Endothelial cell of umbilical vein (primary cell): Measurements from ENCODE around the gene PIN1. TPM values are rescaled to one million over a fixed set of nuclear protein-coding genes. Genes with fewer than 3 reads are reported as not detected.

Source experiments
- BruUV-seq: library from RNA; stranded (reverse); fragments of 400-500 nt; replicated peaks from 2 replicates; lab custom pipeline; 2021; lab: Mats Ljungman, UMichigan
- CTCF ChIA-PET: fragments of 300-600, 350-600 bp; sonication (Branson Sonifier 250); formaldehyde crosslinking; loops from one replicate; lab custom pipeline; 2021; ENCODE audit warnings: antibody characterized with exemption, inconsistent platforms; lab: Charles Lee
- POLR2A ChIA-PET: fragments of 300-600, 350-600 bp; sonication (Branson Sonifier 250); formaldehyde crosslinking; loops from one replicate; lab custom pipeline; 2021; ENCODE audit warnings: antibody characterized with exemption, inconsistent platforms; lab: Charles Lee
- DNase-seq: peaks from one replicate; pipeline ENCODE4 v3.0.0-alpha.2; 2011; ENCODE audit warnings: low read depth, low spot score
- FAIRE-seq: peaks from 2 replicates; lab custom pipeline; 2011; peaks lifted over from hg19 to GRCh38; lab: Jason Lieb, UNC
- H2AFZ ChIP-seq: 2 replicates; pipeline ENCODE4 v1.6.0; 2012; ENCODE audit warnings: low read depth, low read length, control low read depth, inconsistent platforms
- H3K27ac ChIP-seq: 2 replicates; pipeline ENCODE4 v1.5.1; 2011; ENCODE audit warnings: low read depth, mild to moderate bottlenecking, control low read depth, low read length, moderate library complexity; ENCODE audit not compliant: insufficient read depth
- H3K27me3 ChIP-seq, 2 experiments: 2 replicates each; pipeline versions ENCODE4 v1.6.0 to v1.6.1; 2011; ENCODE audit warnings: low read length in 2 of 2, mixed read lengths in 1 of 2; ENCODE audit not compliant: control insufficient read depth in 2 of 2, insufficient read depth in 2 of 2
- H3K36me3 ChIP-seq, 2 experiments: 2 replicates in 1 of 2; 3 replicates in 1 of 2; pipeline ENCODE4 v1.5.1; 2011; ENCODE audit warnings: low read length in 2 of 2, mild to moderate bottlenecking in 1 of 2, moderate library complexity in 1 of 2; ENCODE audit not compliant: control insufficient read depth in 2 of 2, insufficient read depth in 2 of 2; ENCODE audit errors: extremely low read depth in 1 of 2
- H3K4me1 ChIP-seq: 3 replicates; pipeline ENCODE4 v1.5.1; 2011; ENCODE audit warnings: mild to moderate bottlenecking, low read length; ENCODE audit not compliant: control insufficient read depth, insufficient read depth; ENCODE audit errors: extremely low read depth
- H3K4me2 ChIP-seq: 2 replicates; pipeline ENCODE4 v1.6.1; 2011; ENCODE audit warnings: low read length, control low read depth, mixed read lengths; ENCODE audit not compliant: insufficient read depth
- H3K4me3 ChIP-seq, 3 experiments: fragments of 200-600 bp in 1 of 3; sonication (generic), shearing (Covaris generic) in 1 of 3; replicated peaks in 1 of 3; 2 replicates each; pipeline ENCODE4 v1.5.1; 2011 to 2016; ENCODE audit warnings: control low read depth in 3 of 3, low read length in 3 of 3, mild to moderate bottlenecking in 2 of 3, inconsistent platforms in 1 of 3, low read depth in 1 of 3, moderate library complexity in 1 of 3; ENCODE audit not compliant: insufficient read depth in 1 of 3
- H3K79me2 ChIP-seq: 2 replicates; pipeline ENCODE4 v1.6.0; 2012; ENCODE audit warnings: low read length, inconsistent platforms; ENCODE audit not compliant: control insufficient read depth, insufficient read depth
- H3K9ac ChIP-seq: replicated peaks from 2 replicates; pipeline ENCODE3; 2011; ENCODE audit warnings: low read length, control low read depth; ENCODE audit not compliant: insufficient read depth; ENCODE audit errors: extremely low read depth
- H3K9me1 ChIP-seq: replicated peaks from 3 replicates; pipeline ENCODE4 v1.6.0; 2011; ENCODE audit warnings: mild to moderate bottlenecking, low read length; ENCODE audit not compliant: control insufficient read depth, insufficient read depth; ENCODE audit errors: extremely low read depth
- H3K9me3 ChIP-seq: replicated peaks from 2 replicates; pipeline ENCODE4 v1.5.1; 2012; ENCODE audit warnings: low read length, inconsistent platforms; ENCODE audit not compliant: control insufficient read depth, insufficient read depth
- H4K20me1 ChIP-seq: replicated peaks from 2 replicates; pipeline ENCODE3; 2011; ENCODE audit warnings: mild to moderate bottlenecking, low read length; ENCODE audit not compliant: control insufficient read depth, insufficient read depth; ENCODE audit errors: extremely low read depth
- EZH2 ChIP-seq: IDR thresholded peaks from 2 replicates; pipeline ENCODE4 v1.6.1; 2012; ENCODE audit warnings: borderline replicate concordance, low read depth, mild to moderate bottlenecking, moderate library complexity, low read length, inconsistent platforms; ENCODE audit not compliant: severe bottlenecking
- FOS ChIP-seq: IDR thresholded peaks from 2 replicates; pipeline ENCODE4 v1.6.1; 2011; ENCODE audit warnings: mild to moderate bottlenecking, low read length, moderate library complexity, borderline replicate concordance; ENCODE audit not compliant: insufficient read depth
- GATA2 ChIP-seq: IDR thresholded peaks from 2 replicates; pipeline ENCODE4 v1.7.0; 2011; ENCODE audit warnings: low read depth, mild to moderate bottlenecking, moderate library complexity, mixed read lengths, low read length; ENCODE audit not compliant: insufficient read length, insufficient read depth
- JUN ChIP-seq: IDR thresholded peaks from 2 replicates; pipeline ENCODE4 v1.6.1; 2011; ENCODE audit warnings: borderline replicate concordance, low read depth; ENCODE audit not compliant: insufficient read length, insufficient read depth
- MAX ChIP-seq: IDR thresholded peaks from 2 replicates; pipeline ENCODE4 v1.6.1; 2011; ENCODE audit not compliant: insufficient read depth, insufficient read length
- MYC ChIP-seq: IDR thresholded peaks from one replicate; pipeline ENCODE4 v1.6.1; 2011; ENCODE audit warnings: mild to moderate bottlenecking, low read depth, low read length
- POLR2A ChIP-seq: IDR thresholded peaks from 2 replicates; pipeline ENCODE4 v1.6.1; 2012; ENCODE audit warnings: low read depth, mild to moderate bottlenecking, control low read depth, low read length
- POLR2AphosphoS5 ChIP-seq: IDR thresholded peaks from 2 replicates; pipeline ENCODE4 v1.6.1; 2012; ENCODE audit warnings: low read depth, mild to moderate bottlenecking, control low read depth, low read length, moderate library complexity; ENCODE audit not compliant: insufficient read depth
- dilution Hi-C: fragments of 300-500 bp; cut with MboI; formaldehyde crosslinking; loops from one replicate; pipeline ENCODE4 v1.15.0; 2019; ENCODE audit warnings: low sequenced_read_pairs; ENCODE audit not compliant: extremely low pct_ligation_motif_present
- intact Hi-C: fragments of 100-400 bp; cut with micrococcal nuclease; formaldehyde crosslinking; loops from one replicate; pipeline ENCODE4 v1.10.0; 2022
- polyA plus RNA-seq, 4 experiments: library from polyadenylated mRNA; depleted of rRNA in 3 of 4; stranded (reverse) in 3 of 4; unstranded in 1 of 4; fragments of >200 nt; gene quantifications; 2 replicates each; pipeline versions ENCODE4 v1.2.1 to v1.2.3, GENCODE V29; 2011 to 2012; ENCODE audit warnings: missing spikeins in 1 of 4
- total RNA-seq: library from RNA; stranded (reverse); gene quantifications from 2 replicates; pipeline ENCODE4 v1.2.3, GENCODE V29; 2021
- TF ChIP-seq, protein P1 (sequence below), 2 donors: IDR thresholded peaks; 1 replicate in 1 of 2; 2 replicates in 1 of 2; pipeline ENCODE4 v1.5.1; 2011; ENCODE audit warnings: low read length in 2 of 2, mild to moderate bottlenecking in 2 of 2, moderate library complexity in 2 of 2, control low read depth in 1 of 2, inconsistent platforms in 1 of 2, low read depth in 1 of 2; ENCODE audit not compliant: insufficient read depth in 1 of 2; ENCODE audit errors: extremely low read depth in 1 of 2

Gene PIN1
- total and polyA plus RNA-seq, 2 donors (not counting 3 experiments of a cell fraction or from before 2014, with no cell fraction given): 97.4 to 115 TPM

- TF ChIP-seq EZH2 (no peak), MAX (no peak), POLR2AphosphoS5 (no peak), JUN (no peak), MYC (no peak), GATA2 (no peak), FOS (no peak), POLR2A (no peak)
- TF ChIP-seq, protein P1, sequence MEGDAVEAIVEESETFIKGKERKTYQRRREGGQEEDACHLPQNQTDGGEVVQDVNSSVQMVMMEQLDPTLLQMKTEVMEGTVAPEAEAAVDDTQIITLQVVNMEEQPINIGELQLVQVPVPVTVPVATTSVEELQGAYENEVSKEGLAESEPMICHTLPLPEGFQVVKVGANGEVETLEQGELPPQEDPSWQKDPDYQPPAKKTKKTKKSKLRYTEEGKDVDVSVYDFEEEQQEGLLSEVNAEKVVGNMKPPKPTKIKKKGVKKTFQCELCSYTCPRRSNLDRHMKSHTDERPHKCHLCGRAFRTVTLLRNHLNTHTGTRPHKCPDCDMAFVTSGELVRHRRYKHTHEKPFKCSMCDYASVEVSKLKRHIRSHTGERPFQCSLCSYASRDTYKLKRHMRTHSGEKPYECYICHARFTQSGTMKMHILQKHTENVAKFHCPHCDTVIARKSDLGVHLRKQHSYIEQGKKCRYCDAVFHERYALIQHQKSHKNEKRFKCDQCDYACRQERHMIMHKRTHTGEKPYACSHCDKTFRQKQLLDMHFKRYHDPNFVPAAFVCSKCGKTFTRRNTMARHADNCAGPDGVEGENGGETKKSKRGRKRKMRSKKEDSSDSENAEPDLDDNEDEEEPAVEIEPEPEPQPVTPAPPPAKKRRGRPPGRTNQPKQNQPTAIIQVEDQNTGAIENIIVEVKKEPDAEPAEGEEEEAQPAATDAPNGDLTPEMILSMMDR (IDR thresholded peaks at IDR 0.05; ENCODE audit: extremely low read depth in 1 of 2, insufficient read depth in 1 of 2, low read depth in 1 of 2, low read length in 2 of 2): no peak
- H3K4me1 ChIP-seq: no peaks in the 10 kb centered on the region
- ChIA-PET CTCF (no interaction called here), POLR2A (no interaction called here)
- H3K9me3 ChIP-seq: no peaks in the 10 kb centered on the region
- FAIRE-seq: no peak
- H4K20me1 ChIP-seq: no peaks in the 10 kb centered on the region
- H3K9ac ChIP-seq: no peak overlapping the region
- no peaks in the 10 kb centered on the region for H3K27me3 ChIP-seq
- H3K9me1 ChIP-seq: no peaks in the 10 kb centered on the region
- DNase-seq: no peak
- intact Hi-C loops (no loop called here), dilution Hi-C loops (no loop called here)
- BruUV-seq: no TSS peak
- H2AFZ ChIP-seq: no peak overlapping the region
- H3K36me3 ChIP-seq: peaks cover 13 to 28% of the 10 kb centered on the region in 2 experiments
- no peaks in the 10 kb centered on the region for H3K79me2 ChIP-seq
- H3K4me3 ChIP-seq: no peak overlapping the region
- no peak overlapping the region for H3K27ac ChIP-seq
- no peak overlapping the region for H3K4me2 ChIP-seq
These were observed 26.0 kb upstream of the PIN1 start for GRCh38 chr19:9808855-9809824.
